Left renal pelvis (tissue), 4 donors: ENCODE results near the gene FABP7. TPM values are rescaled to one million over a fixed set of nuclear protein-coding genes. Genes with fewer than 3 reads are reported as not detected.
"Not testable (repeated sequence)": the region's sequence is repeated elsewhere in the genome, so short reads cannot be mapped to it uniquely, and the experiment has no call there.

Source experiments
- DNase-seq, 4 donors: peaks; one replicate each; pipeline ENCODE4 v3.0.0-alpha.2; 2013; ENCODE audit warnings: low read depth in 4 of 4, low spot score in 3 of 4
- polyA plus RNA-seq, 4 donors: library from polyadenylated mRNA; unstranded; fragments of 120-200 nt; gene quantifications; one replicate each; pipeline ENCODE4 v1.2.1, GENCODE V29; 2013; ENCODE audit not compliant: insufficient read length in 4 of 4

FABP7 gene
- under 1 TPM in 3 of 4 donors, not detected in 1; 0.17 to 0.86 (median 0.29) TPM for polyA plus RNA-seq

GRCh38 chr6:122779667-122780066 is at the start of gene FABP7:
FABP7 (plus strand) TSS chr6:122779716; CDS start chr6:122779795, 79 bp downstream.
- no peak for DNase-seq

- DNase-seq, result no peak
These were observed 49.2 kb upstream of the FABP7 start for GRCh38 chr6:122730334-122730733.

DNA sequence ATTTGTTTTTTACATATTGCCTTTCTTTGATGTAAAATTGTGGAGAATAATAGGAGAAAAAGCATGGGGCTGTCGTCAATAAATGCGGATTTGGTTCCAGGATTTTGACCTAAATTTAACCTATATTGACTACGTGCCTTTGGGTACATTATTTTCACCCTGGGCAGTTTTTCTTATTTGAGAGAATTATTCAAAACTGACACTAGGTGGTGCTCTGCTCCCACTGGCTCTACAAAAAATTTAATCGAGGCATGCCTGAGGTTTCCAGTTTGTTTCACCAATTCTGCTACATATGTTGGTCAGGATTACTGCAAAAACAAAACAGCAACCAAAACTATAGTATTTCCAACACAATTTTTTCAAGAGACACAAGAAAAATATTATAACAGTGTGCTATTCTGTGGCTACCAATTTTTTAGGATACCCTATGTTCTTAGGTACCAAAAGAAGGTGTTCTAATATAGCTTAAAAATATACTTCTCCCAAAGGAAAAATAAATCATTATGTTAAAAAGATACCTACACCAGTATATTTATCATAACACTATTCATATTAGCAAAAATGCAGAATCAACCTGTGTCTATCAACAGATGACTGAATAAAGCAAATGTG is 48.6 kb upstream of the FABP7 start:
- DNase-seq, result peak in 2 of 4 donors; percentile 18 to 19

DNA sequence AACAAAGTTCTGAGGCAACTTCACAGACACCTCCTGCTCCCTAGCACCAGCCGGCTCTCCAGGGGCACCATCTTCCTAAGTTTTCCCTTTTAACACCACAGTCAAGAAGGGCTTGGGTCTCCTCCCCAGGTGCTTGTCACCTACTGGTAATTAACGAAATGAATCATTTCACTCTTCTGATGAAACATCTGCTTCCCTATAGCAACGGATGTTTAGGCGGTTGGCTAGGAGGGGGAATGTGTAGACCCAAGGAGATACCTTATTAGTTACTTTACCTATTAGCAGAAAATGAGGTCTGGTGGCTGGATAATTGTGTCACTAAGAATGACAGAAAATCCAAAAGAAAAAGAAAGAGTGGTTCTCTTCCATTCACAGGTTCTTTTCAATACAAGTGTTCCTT is 46.3 kb upstream of the FABP7 start:
- DNase-seq, result no peak

DNA sequence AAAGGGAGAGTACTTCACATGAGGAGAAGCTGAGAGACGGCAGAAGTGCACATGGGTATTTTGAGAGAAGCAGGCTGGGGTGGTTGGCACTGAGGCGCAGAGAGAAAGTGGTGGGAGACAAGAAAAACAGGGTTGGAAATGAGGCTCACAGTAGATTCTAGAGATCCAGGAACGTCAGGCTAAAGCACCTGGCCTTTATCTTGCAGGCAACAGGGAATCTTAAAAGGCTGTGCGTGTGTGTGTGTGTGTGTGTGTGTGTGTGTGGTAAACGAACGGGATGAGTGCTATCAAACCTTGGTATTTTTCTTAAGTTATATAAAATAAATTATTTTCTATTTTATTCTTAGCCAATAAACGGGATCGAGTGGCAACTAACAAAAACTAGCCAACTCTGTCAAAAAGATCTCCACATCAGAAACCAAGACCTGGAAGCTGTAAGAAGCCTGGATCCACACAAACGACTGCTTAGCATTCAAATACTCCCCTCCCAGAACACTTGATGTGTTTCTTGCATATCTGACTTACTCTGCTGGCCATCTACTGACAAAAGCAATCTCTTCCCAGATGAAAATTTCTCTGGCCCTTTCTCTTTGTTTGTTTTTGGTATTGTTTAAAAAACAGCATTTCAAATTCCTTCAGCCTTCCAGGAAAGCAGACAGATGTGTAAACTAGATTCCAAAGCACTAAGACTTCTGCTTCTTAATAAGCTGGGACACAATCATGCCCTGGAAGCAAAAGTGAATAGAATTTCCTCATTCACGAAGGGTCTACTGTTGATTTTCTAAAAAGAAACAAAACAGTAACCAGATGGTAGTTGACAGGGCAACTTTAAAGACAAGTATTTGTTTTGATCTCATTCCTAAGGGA is 44.8 kb upstream of the FABP7 start:
- no peak for DNase-seq

GRCh38 chr6:122735582-122735981 is 43.9 kb upstream of the FABP7 start:
- DNase-seq, result no peak

- no peak for DNase-seq
These were observed 43.4 kb upstream of the FABP7 start for GRCh38 chr6:122736163-122736562.

DNA sequence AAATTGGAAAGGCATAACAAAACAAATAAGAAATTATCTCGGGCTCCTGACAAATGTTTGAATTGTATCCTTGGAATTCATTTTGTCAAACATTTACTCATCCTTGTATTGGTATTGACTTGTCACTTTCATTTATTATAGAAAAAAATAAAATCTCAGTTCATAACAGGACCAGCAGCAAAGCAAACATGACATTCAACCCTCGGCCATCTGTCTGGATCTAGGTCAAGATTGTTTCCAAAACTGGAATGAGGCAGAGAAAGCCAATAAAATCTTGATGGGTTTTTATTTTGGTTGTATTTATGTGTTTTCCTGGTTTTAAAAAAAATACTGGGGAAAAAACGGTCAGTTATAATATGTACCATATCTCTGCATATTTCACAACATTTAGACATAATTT is 42.9 kb upstream of the FABP7 start:
- no peak for DNase-seq

DNA sequence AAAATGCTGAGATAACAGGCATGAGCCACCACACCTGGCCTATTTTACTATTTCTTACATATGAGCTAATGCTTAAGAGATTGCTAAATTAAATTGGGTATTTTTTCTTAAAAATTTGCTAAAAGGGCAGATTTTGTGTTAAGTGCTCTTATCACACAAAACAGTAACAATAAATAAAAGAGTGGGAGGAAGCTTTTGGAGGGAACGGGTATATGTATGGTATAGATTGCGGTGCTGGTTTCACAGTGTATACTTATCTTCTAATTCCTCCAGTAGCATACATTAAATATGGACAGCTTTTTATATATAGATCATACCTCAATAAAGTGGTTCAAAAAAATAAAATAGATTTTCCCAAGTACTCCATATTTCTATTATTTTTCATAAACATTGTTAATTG is 39.4 kb upstream of the FABP7 start:
- DNase-seq, result no peak

- DNase-seq, result no peak
These were observed 38.6 kb upstream of the FABP7 start for GRCh38 chr6:122740936-122741335.

DNA sequence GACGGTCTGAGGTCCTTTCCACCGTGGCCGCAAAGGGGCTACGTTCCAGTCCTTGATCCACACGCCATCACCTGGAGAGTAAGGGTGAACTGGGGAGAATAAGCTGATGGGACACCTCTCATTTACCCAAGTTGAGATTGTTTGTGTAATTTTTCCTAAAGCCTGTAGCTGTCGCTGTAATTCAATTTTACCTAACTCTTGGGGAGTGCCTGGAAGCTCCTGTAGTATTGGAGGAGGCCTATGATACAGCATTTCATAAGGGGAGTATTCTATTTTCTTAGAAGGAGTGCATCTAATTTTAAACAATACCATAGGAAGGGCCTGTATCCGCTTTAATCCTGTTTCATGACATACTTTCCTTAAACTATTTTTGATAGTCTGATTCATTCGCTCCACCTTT is 35.3 kb upstream of the FABP7 start:
- not testable (repeated sequence) for DNase-seq

- DNase-seq, result not testable (repeated sequence)
These were observed 34.7 kb upstream of the FABP7 start for GRCh38 chr6:122744856-122745255.

- no peak for DNase-seq
These were observed 32.8 kb upstream of the FABP7 start for GRCh38 chr6:122746688-122747087.

DNA sequence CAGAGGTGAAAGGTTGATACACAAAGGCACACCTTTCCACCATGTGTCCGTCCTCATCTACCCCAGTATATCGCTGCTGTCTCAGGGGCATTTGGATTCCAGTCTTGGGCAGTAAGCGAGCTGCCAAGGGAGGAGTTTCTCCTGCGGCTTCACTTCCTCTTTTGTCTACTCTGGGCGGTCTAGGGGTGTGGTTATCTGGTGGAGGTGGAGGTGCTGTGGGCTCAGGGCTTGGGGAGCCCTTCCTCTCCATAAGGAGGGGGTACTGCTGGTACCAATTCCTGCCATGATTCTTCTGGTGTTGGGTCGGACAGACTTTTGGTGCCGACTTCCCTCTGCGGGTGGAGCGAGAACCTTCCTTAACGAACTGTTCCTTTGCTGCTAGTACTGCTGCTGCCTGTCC is 31.9 kb upstream of the FABP7 start:
- no peak for DNase-seq

- DNase-seq, result not testable (repeated sequence)
These were observed 30.6 kb upstream of the FABP7 start for GRCh38 chr6:122748945-122749344.

DNA sequence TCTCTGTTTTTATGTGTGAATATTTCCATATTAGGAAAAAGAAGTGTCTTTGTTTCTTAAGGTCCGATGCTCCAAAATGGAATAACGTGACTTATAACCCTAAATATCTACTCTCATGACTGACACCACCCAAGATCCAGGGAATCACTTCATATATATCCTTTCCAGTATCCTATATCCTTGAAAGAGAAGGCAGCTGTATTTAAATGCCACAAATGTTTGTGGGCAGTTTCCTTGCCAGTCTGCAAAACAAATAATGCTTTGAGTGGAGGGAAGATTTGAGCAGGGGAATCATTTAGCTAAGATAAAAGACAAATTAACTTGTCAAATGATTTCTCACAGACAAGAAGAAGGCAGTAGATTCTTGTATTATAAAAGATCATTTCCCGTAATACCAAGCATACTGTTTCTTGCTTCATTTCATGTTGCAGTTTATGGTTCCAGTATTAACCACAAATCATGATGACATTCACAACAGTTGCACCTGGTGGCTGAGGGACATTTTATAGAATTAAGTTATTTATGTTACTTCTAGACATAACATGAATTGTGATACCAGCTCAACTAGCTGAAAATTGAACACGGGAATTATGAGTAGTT is 30.0 kb upstream of the FABP7 start:
- no peak for DNase-seq

GRCh38 chr6:122751326-122751725 is 28.2 kb upstream of the FABP7 start:
- no peak for DNase-seq

DNA sequence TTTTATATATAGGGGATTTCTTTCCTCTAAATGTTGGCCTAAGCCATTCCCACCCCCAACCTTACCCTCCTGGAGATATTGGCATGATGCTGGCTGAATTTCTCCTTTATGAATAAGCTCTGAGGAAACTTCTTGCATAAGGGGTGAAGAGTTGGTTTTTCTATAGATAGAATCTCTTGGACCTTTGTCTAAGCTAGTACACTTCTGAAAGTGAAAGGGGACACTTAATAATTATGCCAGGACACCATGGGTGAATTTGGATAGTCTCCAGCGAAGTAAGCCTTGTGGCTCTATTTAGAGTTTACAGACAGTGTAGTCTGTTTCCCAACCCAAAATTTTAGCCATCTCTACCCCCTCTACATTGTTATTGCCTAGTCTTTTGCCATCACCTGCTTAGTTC is 27.1 kb upstream of the FABP7 start:
- no peak for DNase-seq

DNA sequence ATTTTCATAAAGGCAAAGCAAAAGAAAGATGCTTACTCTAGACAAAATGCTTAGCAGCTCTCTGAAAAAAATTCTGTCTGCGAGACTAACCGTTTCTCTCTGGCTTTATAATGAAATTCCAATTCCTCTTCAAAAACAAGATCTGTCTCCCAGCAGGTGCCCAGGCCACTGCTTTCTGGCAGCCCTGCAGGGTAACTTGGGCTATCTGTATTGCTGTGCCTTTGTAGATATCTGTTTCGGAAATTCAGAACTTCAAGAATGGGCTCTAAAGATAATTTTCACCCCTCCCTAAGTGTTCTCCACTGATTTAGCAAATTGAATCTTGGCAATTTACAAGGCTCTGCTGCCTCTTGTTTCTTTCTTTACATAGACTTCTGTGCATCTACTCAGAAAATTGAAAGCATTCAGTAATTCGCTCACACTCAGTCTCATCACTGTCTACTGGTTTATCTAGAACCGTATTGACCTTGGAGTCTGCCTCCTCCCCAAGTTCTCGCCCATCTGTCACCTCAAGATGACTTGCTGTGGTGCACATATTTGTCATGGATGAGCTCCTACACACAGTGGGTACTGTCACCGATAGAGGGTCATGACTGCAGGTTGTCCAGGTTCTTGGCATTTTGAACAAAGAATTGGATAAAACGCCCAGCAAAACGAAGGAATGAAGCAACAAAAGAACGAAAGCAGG is 26.4 kb upstream of the FABP7 start:
- DNase-seq, result no peak

DNA sequence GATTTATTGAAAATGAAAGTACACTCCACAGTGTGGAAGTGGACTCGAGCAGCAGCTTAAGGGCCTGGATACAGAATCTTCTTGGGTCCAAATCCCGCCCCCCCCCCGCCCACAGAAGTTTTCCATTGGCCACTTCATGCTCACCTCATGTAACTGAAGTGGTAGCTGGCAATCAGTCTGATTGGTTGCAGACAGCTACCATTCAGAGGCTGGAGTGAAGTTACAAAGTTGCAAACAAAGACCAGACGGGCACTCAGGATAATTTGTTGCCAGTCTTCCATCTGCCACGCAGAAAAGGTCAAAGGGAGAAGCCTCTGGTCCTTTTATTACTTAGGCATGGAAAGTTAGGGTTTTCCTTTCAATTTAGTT is 25.8 kb upstream of the FABP7 start:
- no peak for DNase-seq

DNA sequence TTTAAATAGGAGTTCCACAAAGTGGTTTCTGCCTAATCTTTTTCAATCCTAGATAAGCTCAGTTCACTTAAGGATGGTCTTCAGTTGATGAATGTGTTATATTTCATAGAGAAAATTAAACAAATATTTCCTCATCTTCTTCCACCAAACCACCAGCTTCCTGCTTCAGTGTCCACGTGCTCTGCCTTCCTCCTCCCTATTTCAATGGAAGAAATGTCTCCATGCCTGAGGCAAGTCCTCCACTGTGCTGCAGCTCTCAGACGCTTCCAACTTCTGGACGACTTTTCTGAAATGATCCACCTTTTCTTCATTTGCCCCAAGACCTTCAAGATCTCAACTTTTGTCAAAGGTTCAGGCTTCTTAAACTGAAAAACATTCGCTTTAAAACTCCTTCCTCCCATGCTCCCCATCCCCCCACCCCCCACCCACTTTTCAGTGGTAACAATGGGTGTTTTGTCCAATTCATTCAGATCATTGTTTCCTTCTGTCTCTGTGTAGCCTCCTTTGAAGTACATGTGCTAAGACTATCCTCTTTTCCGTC is 25.3 kb upstream of the FABP7 start:
- no peak for DNase-seq
